HCT116 (cell line): ENCODE measurements around the gene HCRTR1. TPM values are rescaled to one million over a fixed set of nuclear protein-coding genes. Genes with fewer than 3 reads are reported as not detected.

Source experiments
- ATAC-seq: fragments of 200-7000 bp; cut with Tn5 transposase; 2 replicates; pipeline ENCODE4 v1.9.1; 2020; ENCODE audit warnings: mild to moderate bottlenecking, moderate library complexity
- BruUV-seq: library from RNA; stranded (reverse); fragments of 400-500 nt; replicated peaks from 2 replicates; lab custom pipeline; 2021; lab: Mats Ljungman, UMichigan
- CTCF ChIA-PET: fragments of 300-600 bp; sonication (Branson Sonifier 250); formaldehyde crosslinking; loops from one replicate; lab custom pipeline; 2021; ENCODE audit warnings: antibody characterized with exemption; lab: Charles Lee
- POLR2A ChIA-PET: fragments of 300-600, 350-600 bp; sonication (Branson Sonifier 250); formaldehyde crosslinking; loops from one replicate; lab custom pipeline; 2021; ENCODE audit warnings: antibody characterized with exemption; lab: Charles Lee
- RAD21 ChIA-PET, 2 experiments: fragments of 300-600 bp; sonication (Branson Sonifier 250); formaldehyde crosslinking; loops; one replicate each; lab custom pipeline; 2023; ENCODE audit warnings: low total read pairs in 2 of 2; ENCODE audit not compliant: uncharacterized antibody in 2 of 2, unreplicated experiment in 2 of 2, low non-redundant PET in 1 of 2; lab: Charles Lee
- DNase-seq: peaks from one replicate; pipeline ENCODE4 v3.0.0-alpha.2; 2010; ENCODE audit warnings: low read depth, low spot score
- H2AFZ ChIP-seq: fragments of 200-600 bp; shearing (Covaris generic), sonication (generic); 2 replicates; pipeline ENCODE4 v1.6.1; 2017; ENCODE audit warnings: low read depth, mixed run types, mixed read lengths, antibody characterized with exemption, low read length; ENCODE audit not compliant: poor library complexity, severe bottlenecking
- H3K27ac ChIP-seq: 2 replicates; pipeline ENCODE4 v1.5.1; 2012; ENCODE audit warnings: low read depth, low read length
- H3K27me3 ChIP-seq: fragments of 200-600 bp; sonication (generic); 2 replicates; pipeline ENCODE4 v1.6.1; 2016; ENCODE audit warnings: mixed run types, low read length, mixed read lengths; ENCODE audit not compliant: insufficient read depth
- H3K36me3 ChIP-seq, 2 experiments: fragments of 200-500 bp in 1 of 2; fragments of 200-600 bp in 1 of 2; sonication (Bioruptor generic) in 1 of 2; sonication (generic) in 1 of 2; 2 replicates each; pipeline versions ENCODE4 v1.5.1 to v1.6.1; 2014 to 2016; ENCODE audit warnings: low read length in 2 of 2, inconsistent platforms in 1 of 2, mixed read lengths in 1 of 2, mixed run types in 1 of 2; ENCODE audit not compliant: insufficient read depth in 2 of 2, control insufficient read depth in 1 of 2
- H3K4me1 ChIP-seq, 2 experiments: fragments of 200-600 bp in 1 of 2; sonication (generic) in 1 of 2; 2 replicates each; pipeline versions ENCODE4 v1.5.1 to v1.6.1; 2012 to 2017; ENCODE audit warnings: low read length in 2 of 2, inconsistent platforms in 1 of 2, mild to moderate bottlenecking in 1 of 2, mixed read lengths in 1 of 2, mixed run types in 1 of 2, moderate library complexity in 1 of 2; ENCODE audit not compliant: insufficient read depth in 2 of 2, control insufficient read depth in 1 of 2
- H3K4me2 ChIP-seq: fragments of 200-600 bp; sonication (generic); 2 replicates; pipeline ENCODE4 v1.6.1; 2017; ENCODE audit warnings: mixed run types, low read length, mixed read lengths
- H3K4me3 ChIP-seq, 2 experiments: fragments of 200-600 bp in 1 of 2; sonication (generic) in 1 of 2; replicated peaks in 1 of 2; 2 replicates each; pipeline ENCODE4 v1.5.1; 2011 to 2016; ENCODE audit warnings: low read length in 2 of 2, control low read depth in 1 of 2, low read depth in 1 of 2, mild to moderate bottlenecking in 1 of 2, mixed read lengths in 1 of 2, mixed run types in 1 of 2
- H3K79me2 ChIP-seq: fragments of 200-600 bp; sonication (generic); 2 replicates; pipeline ENCODE4 v1.6.1; 2017; ENCODE audit warnings: mild to moderate bottlenecking, mixed run types, low read length, moderate library complexity, mixed read lengths; ENCODE audit not compliant: insufficient read depth
- H3K9ac ChIP-seq: fragments of 200-600 bp; sonication (generic); 2 replicates; pipeline ENCODE4 v1.6.1; 2016; ENCODE audit warnings: low read length, mixed read lengths
- H3K9me2 ChIP-seq: fragments of 200-600 bp; sonication (generic), shearing (Covaris generic); 2 replicates; pipeline ENCODE4 v1.6.1; 2017; ENCODE audit warnings: mixed run types, mild to moderate bottlenecking, moderate library complexity; ENCODE audit not compliant: insufficient read depth
- H3K9me3 ChIP-seq, 2 experiments: fragments of 200-500 bp in 1 of 2; fragments of 200-600 bp in 1 of 2; sonication (Bioruptor generic) in 1 of 2; sonication (generic) in 1 of 2; 2 replicates each; pipeline ENCODE4 v1.6.1; 2014 to 2017; ENCODE audit warnings: low read length in 2 of 2, mixed read lengths in 2 of 2, inconsistent platforms in 1 of 2, low read depth in 1 of 2, mild to moderate bottlenecking in 1 of 2, mixed run types in 1 of 2, moderate library complexity in 1 of 2; ENCODE audit not compliant: control insufficient read depth in 1 of 2, insufficient read depth in 1 of 2
- H4K20me1 ChIP-seq: fragments of 200-600 bp; sonication (generic), shearing (Covaris generic); 2 replicates; pipeline ENCODE4 v1.6.1; 2017; ENCODE audit warnings: mixed run types, mild to moderate bottlenecking, moderate library complexity; ENCODE audit not compliant: insufficient read depth
- ATF3 ChIP-seq: IDR thresholded peaks from 2 replicates; pipeline ENCODE4 v1.6.1; 2012
- CBX3 ChIP-seq: IDR thresholded peaks from 2 replicates; pipeline ENCODE4 v1.6.1; 2012; ENCODE audit warnings: low read depth
- CTCF ChIP-seq, 3 experiments: fragments of 200-600 bp in 1 of 3; sonication (generic) in 1 of 3; IDR thresholded peaks in 2 of 3; conservative IDR thresholded peaks in 1 of 3; 2 replicates each; pipeline ENCODE4 v1.5.1; 2012 to 2017; ENCODE audit warnings: low read depth in 2 of 3, low read length in 2 of 3, antibody characterized with exemption in 1 of 3, borderline replicate concordance in 1 of 3, control low read depth in 1 of 3, mild to moderate bottlenecking in 1 of 3, mixed read lengths in 1 of 3, mixed run types in 1 of 3, moderate library complexity in 1 of 3; ENCODE audit not compliant: insufficient read depth in 1 of 3
- EGR1 ChIP-seq: IDR thresholded peaks from 2 replicates; pipeline ENCODE4 v1.6.1; 2012; ENCODE audit warnings: low read depth
- ELF1 ChIP-seq: IDR thresholded peaks from 2 replicates; pipeline ENCODE4 v1.6.1; 2012; ENCODE audit warnings: low read depth, borderline replicate concordance
- EZH2 ChIP-seq: fragments of 200-600 bp; sonication (generic); IDR thresholded peaks from 2 replicates; pipeline ENCODE4 v1.6.1; 2017; ENCODE audit warnings: antibody characterized with exemption, mixed run types
- EZH2phosphoT487 ChIP-seq: fragments of 200-600 bp; IDR thresholded peaks from 2 replicates; pipeline ENCODE4 v1.6.1; 2018; ENCODE audit warnings: antibody characterized with exemption, borderline replicate concordance
- FOSL1 ChIP-seq: IDR thresholded peaks from 2 replicates; pipeline ENCODE4 v1.6.1; 2012; ENCODE audit warnings: low read depth
- POLR2A ChIP-seq: IDR thresholded peaks from 2 replicates; pipeline ENCODE4 v1.7.0; 2011; ENCODE audit warnings: borderline replicate concordance; ENCODE audit not compliant: insufficient read depth, insufficient read length; ENCODE audit errors: extremely low read depth
- POLR2AphosphoS5 ChIP-seq: IDR thresholded peaks from 2 replicates; pipeline ENCODE4 v1.6.1; 2011; ENCODE audit warnings: mild to moderate bottlenecking, low read depth, low read length, moderate library complexity
- SIN3A ChIP-seq: IDR thresholded peaks from 2 replicates; pipeline ENCODE4 v1.6.1; 2012; ENCODE audit warnings: low read depth
- SRF ChIP-seq: IDR thresholded peaks from 2 replicates; pipeline ENCODE4 v1.6.1; 2012; ENCODE audit warnings: low read depth
- TCF7L2 ChIP-seq: IDR thresholded peaks from 2 replicates; pipeline ENCODE4 v1.7.0; 2011; ENCODE audit warnings: borderline replicate concordance, inconsistent platforms; ENCODE audit not compliant: insufficient read depth, insufficient read length; ENCODE audit errors: extremely low read depth
- ZBTB33 ChIP-seq: IDR thresholded peaks from 2 replicates; pipeline ENCODE4 v1.6.1; 2011; ENCODE audit warnings: mild to moderate bottlenecking, low read length, moderate library complexity; ENCODE audit not compliant: insufficient replicate concordance; ENCODE audit errors: extremely low read depth
- ZFX ChIP-seq: fragments of 450-650 bp; IDR thresholded peaks from 2 replicates; pipeline ENCODE4 v1.6.1; 2017
- ZNF274 ChIP-seq: fragments of 200-500 bp; sonication (Bioruptor generic); IDR thresholded peaks from 2 replicates; pipeline ENCODE4 v1.6.1; 2014; ENCODE audit warnings: mild to moderate bottlenecking, low read depth, low read length, inconsistent platforms
- intact Hi-C: fragments of 100-400 bp; cut with micrococcal nuclease; formaldehyde crosslinking; loops from 2 replicates; pipeline ENCODE4 v1.10.0; 2022
- total RNA-seq: library from RNA; stranded (reverse); gene quantifications from one replicate; pipeline ENCODE4 v1.2.1, GENCODE V29; 2021; ENCODE audit not compliant: unreplicated experiment

HCRTR1 gene
- total RNA-seq, 1 experiment from 2014 or later, result not detected

GRCh38 chr1:31607360-31607759 lies 10.1 kb upstream of the HCRTR1 start:
- H3K27ac ChIP-seq, result no peak overlapping the region
- BruUV-seq, result no TSS peak
- H2AFZ ChIP-seq, result no peak overlapping the region
- TF ChIP-seq ZFX, result no peak
- TF ChIP-seq POLR2A, result no peak
- no peak for TF ChIP-seq ATF3
- no peak for TF ChIP-seq FOSL1
- TF ChIP-seq TCF7L2, result no peak
- no peak for TF ChIP-seq POLR2AphosphoS5
- no peak for TF ChIP-seq CBX3
- TF ChIP-seq SRF, result no peak
- no peak for TF ChIP-seq SIN3A
- no peak for TF ChIP-seq ELF1
- TF ChIP-seq CTCF (IDR thresholded peaks at IDR 0.05 in 2 of 3, conservative IDR thresholded peaks at IDR 0.05 in 1 of 3; ENCODE audit: borderline replicate concordance in 1 of 3, insufficient read depth in 1 of 3, low read depth in 2 of 3, low read length in 2 of 3), result no peak
- TF ChIP-seq EZH2phosphoT487, result no peak
- no peak for TF ChIP-seq EZH2
- TF ChIP-seq ZNF274, result no peak
- no peak for TF ChIP-seq EGR1
- no peak for TF ChIP-seq ZBTB33
- TF ChIP-seq, all 23 proteins: peak for 0
- no peaks in the 10 kb centered on the region for H3K9me3 ChIP-seq
- ChIA-PET CTCF (interaction anchor here (0.7 kb wide), 1 partner anchor 181 kb away, joined by 3 read pairs; no protein-coding TSS in a partner anchor), RAD21 (no interaction called here), POLR2A (no interaction called here)
- H4K20me1 ChIP-seq, result no peaks in the 10 kb centered on the region
- H3K9ac ChIP-seq, result no peak overlapping the region
- H3K4me2 ChIP-seq, result no peak overlapping the region
- DNase-seq (no peak), ATAC-seq (no peak)
- no peak overlapping the region for H3K4me3 ChIP-seq
- no peaks in the 10 kb centered on the region for H3K4me1 ChIP-seq
- no peaks in the 10 kb centered on the region for H3K9me2 ChIP-seq
- H3K36me3 ChIP-seq, result no peaks in the 10 kb centered on the region
- intact Hi-C loops, result no loop called here
- no peaks in the 10 kb centered on the region for H3K27me3 ChIP-seq
- no peaks in the 10 kb centered on the region for H3K79me2 ChIP-seq
